Ascending aorta (tissue), 2 donors: ENCODE measurements around the gene AADACL4. TPM values are rescaled to one million over a fixed set of nuclear protein-coding genes. Genes with fewer than 3 reads are reported as not detected.

Experiments used
- DNase-seq, 2 donors: peaks; one replicate each; pipeline ENCODE4 v3.0.0-alpha.2; 2019; ENCODE audit warnings: low spot score in 2 of 2
- H3K27ac ChIP-seq, 2 donors: fragments of 200-600 bp; sonication (generic); one replicate each; pipeline ENCODE4 v1.5.1; 2016 to 2017; ENCODE audit warnings: mild to moderate bottlenecking in 1 of 2
- H3K27me3 ChIP-seq: fragments of 200-600 bp; sonication (generic); one replicate; pipeline ENCODE4 v1.5.1; 2017
- H3K36me3 ChIP-seq, 2 donors: fragments of 200-600 bp; sonication (generic); one replicate each; pipeline ENCODE4 v1.5.1; 2016
- H3K4me1 ChIP-seq, 2 donors: fragments of 200-600 bp; sonication (generic); one replicate each; pipeline ENCODE4 v1.5.1; 2016 to 2017; ENCODE audit warnings: mild to moderate bottlenecking in 1 of 2
- H3K4me3 ChIP-seq, 2 donors: fragments of 200-600 bp; sonication (generic); one replicate each; pipeline ENCODE4 v1.5.1; 2016 to 2017; ENCODE audit warnings: mild to moderate bottlenecking in 1 of 2
- H3K9me3 ChIP-seq, 2 donors: fragments of 200-600 bp; sonication (generic); one replicate each; pipeline ENCODE4 v1.5.1; 2016
- CTCF ChIP-seq, 3 experiments: fragments of 200-600 bp in 2 of 3; fragments of 450-650 bp in 1 of 3; sonication (generic) in 2 of 3; IDR thresholded peaks; one replicate each; pipeline ENCODE4 v1.5.1; 2016 to 2019; ENCODE audit warnings: antibody characterized with exemption in 3 of 3, mild to moderate bottlenecking in 1 of 3, moderate library complexity in 1 of 3
- intact Hi-C: fragments of 100-400 bp; cut with DNase I; formaldehyde crosslinking; loops from one replicate; pipeline ENCODE4 v1.15.1; 2023
- total RNA-seq: library from RNA; depleted of rRNA; stranded (reverse); fragments of >200 nt; gene quantifications from one replicate; pipeline ENCODE4 v1.1.0, GENCODE V29; 2016

AADACL4 gene
- total RNA-seq, 1 donor from 2014 or later = not detected

- H3K4me3 ChIP-seq = no peak overlapping the region
- no peak overlapping the region for H3K27ac ChIP-seq
- peaks cover 0 to 17% of the 10 kb centered on the region in 2 donors for H3K4me1 ChIP-seq
- intact Hi-C loops = no loop called here
- no peaks in the 10 kb centered on the region for H3K27me3 ChIP-seq
- no peak for DNase-seq
- H3K36me3 ChIP-seq = no peaks in the 10 kb centered on the region
- no peak for TF ChIP-seq CTCF (IDR thresholded peaks at IDR 0.05)
- no peaks in the 10 kb centered on the region for H3K9me3 ChIP-seq
Observed at GRCh38 chr1:12626888-12627287, 17.0 kb upstream of the AADACL4 start.

- no peak for DNase-seq
- no peaks in the 10 kb centered on the region for H3K36me3 ChIP-seq
- intact Hi-C loops = no loop called here
- no peak overlapping the region for H3K27ac ChIP-seq
- H3K4me1 ChIP-seq = peaks cover 0 to 13% of the 10 kb centered on the region in 2 donors
- no peak for TF ChIP-seq CTCF (IDR thresholded peaks at IDR 0.05)
- no peaks in the 10 kb centered on the region for H3K27me3 ChIP-seq
- no peak overlapping the region for H3K4me3 ChIP-seq
- no peaks in the 10 kb centered on the region for H3K9me3 ChIP-seq
Observed at GRCh38 chr1:12627296-12627695, 16.6 kb upstream of the AADACL4 start.

GRCh38 chr1:12629511-12629956 lies 14.4 kb upstream of the AADACL4 start:
- DNase-seq = no peak
- no peaks in the 10 kb centered on the region for H3K36me3 ChIP-seq
- intact Hi-C loops = no loop called here
- no peak overlapping the region for H3K27ac ChIP-seq
- H3K27me3 ChIP-seq = no peaks in the 10 kb centered on the region
- no peaks in the 10 kb centered on the region for H3K4me1 ChIP-seq
- TF ChIP-seq CTCF (IDR thresholded peaks at IDR 0.05) = no peak
- H3K4me3 ChIP-seq = no peak overlapping the region
- H3K9me3 ChIP-seq = no peaks in the 10 kb centered on the region

GRCh38 chr1:12629985-12630760 lies 13.7 kb upstream of the AADACL4 start:
- no peaks in the 10 kb centered on the region for H3K27me3 ChIP-seq
- no peaks in the 10 kb centered on the region for H3K4me1 ChIP-seq
- no peak overlapping the region for H3K4me3 ChIP-seq
- H3K27ac ChIP-seq = no peak overlapping the region
- no peaks in the 10 kb centered on the region for H3K36me3 ChIP-seq
- intact Hi-C loops = no loop called here
- no peaks in the 10 kb centered on the region for H3K9me3 ChIP-seq
- no peak for TF ChIP-seq CTCF (IDR thresholded peaks at IDR 0.05)
- DNase-seq = no peak

GRCh38 chr1:12630946-12631530 lies 12.8 kb upstream of the AADACL4 start:
- DNase-seq = no peak
- H3K4me1 ChIP-seq = peaks cover 0 to 1% of the 10 kb centered on the region in 2 donors
- H3K27ac ChIP-seq = no peak overlapping the region
- H3K4me3 ChIP-seq = no peak overlapping the region
- H3K9me3 ChIP-seq = no peaks in the 10 kb centered on the region
- TF ChIP-seq CTCF (IDR thresholded peaks at IDR 0.05) = no peak
- H3K36me3 ChIP-seq = no peaks in the 10 kb centered on the region
- no peaks in the 10 kb centered on the region for H3K27me3 ChIP-seq
- intact Hi-C loops = no loop called here
